Mammary epithelial cell (primary cell): ENCODE results near the gene GAA.

ENCODE experiments used
- EZH2 ChIP-seq: IDR thresholded peaks from 2 replicates; pipeline ENCODE4 v1.6.1; 2012; ENCODE audit warnings: low read length, inconsistent platforms, borderline replicate concordance
- TF ChIP-seq, protein P1 (sequence below), 2 donors: IDR thresholded peaks in 1 of 2; conservative IDR thresholded peaks in 1 of 2; 2 replicates each; pipeline ENCODE4 v1.5.1; 2011 to 2012; ENCODE audit warnings: inconsistent platforms in 2 of 2, low read length in 2 of 2, mild to moderate bottlenecking in 2 of 2, control low read depth in 1 of 2, low read depth in 1 of 2; ENCODE audit not compliant: insufficient read depth in 1 of 2; ENCODE audit errors: extremely low read depth in 1 of 2

DNA sequence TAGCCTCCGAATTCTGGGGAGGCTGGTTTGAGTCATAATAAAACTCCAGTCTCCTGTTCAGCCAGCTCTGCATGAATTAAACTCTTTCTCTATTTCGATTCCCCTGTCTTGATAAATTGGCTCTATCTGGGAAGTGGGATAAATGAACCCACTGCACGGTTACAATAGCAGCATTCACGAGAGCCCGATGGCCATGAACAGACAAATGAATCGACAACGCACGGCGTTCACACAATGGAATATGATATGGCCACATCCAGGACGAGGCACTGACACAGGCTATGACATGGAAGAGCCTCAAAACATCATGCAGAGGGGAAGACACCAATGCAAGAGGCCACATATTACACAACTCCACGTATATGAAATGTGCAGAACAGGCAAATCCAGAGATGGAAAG lies 62.8 kb downstream of the GAA start:
- TF ChIP-seq, protein P1, sequence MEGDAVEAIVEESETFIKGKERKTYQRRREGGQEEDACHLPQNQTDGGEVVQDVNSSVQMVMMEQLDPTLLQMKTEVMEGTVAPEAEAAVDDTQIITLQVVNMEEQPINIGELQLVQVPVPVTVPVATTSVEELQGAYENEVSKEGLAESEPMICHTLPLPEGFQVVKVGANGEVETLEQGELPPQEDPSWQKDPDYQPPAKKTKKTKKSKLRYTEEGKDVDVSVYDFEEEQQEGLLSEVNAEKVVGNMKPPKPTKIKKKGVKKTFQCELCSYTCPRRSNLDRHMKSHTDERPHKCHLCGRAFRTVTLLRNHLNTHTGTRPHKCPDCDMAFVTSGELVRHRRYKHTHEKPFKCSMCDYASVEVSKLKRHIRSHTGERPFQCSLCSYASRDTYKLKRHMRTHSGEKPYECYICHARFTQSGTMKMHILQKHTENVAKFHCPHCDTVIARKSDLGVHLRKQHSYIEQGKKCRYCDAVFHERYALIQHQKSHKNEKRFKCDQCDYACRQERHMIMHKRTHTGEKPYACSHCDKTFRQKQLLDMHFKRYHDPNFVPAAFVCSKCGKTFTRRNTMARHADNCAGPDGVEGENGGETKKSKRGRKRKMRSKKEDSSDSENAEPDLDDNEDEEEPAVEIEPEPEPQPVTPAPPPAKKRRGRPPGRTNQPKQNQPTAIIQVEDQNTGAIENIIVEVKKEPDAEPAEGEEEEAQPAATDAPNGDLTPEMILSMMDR (conservative IDR thresholded peaks at IDR 0.05 in 1 of 2, IDR thresholded peaks at IDR 0.05 in 1 of 2; ENCODE audit: extremely low read depth in 1 of 2, insufficient read depth in 1 of 2, low read depth in 1 of 2, low read length in 2 of 2), result no peak
- no peak for TF ChIP-seq EZH2
